ENCODE results near the gene TTI1. TPM values are rescaled to one million over a fixed set of nuclear protein-coding genes. Genes with fewer than 3 reads are reported as not detected.

TTI1 gene
- total and polyA plus RNA-seq, 9 of the 15 experiments (the other 6 are each of a cell fraction or from before 2014, with no cell fraction given), result 9.8 to 55.1 (median 39.4) TPM

DNA sequence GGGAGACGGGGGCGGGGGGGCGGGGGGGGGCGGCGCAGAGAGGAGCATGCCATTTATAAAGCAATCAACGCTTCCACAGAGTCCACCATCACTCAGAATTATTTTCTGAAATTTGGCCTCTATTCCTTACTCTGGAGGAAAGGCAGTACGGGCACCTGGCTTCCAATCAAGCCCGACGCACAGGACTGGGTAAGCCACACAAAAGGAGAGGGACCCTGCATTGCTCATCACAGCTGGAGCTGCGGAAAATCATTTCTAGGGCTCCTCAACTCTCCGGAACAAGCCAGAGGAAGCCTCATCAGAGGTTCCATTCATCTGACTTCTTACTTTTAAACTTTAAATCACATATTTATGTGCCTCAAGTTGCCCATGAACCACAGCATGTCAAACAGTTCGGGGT lies 55.9 kb downstream of the TTI1 start:
- DNase-seq (ENCODE audit: extremely low read depth in 1 of 4, low spot score in 3 of 4), result no peak
- H4K20me1 ChIP-seq (replicated peaks; ENCODE audit: control insufficient read depth, insufficient read depth, low read length), result 0 out of 2 replicates have a peak, but pooled peaks cover 3% of the 10 kb centered on the region
- peaks cover 1% of the 10 kb centered on the region; the same call in 1 of the 3 replicates for H3K36me3 ChIP-seq (ENCODE audit: control insufficient read depth, insufficient read depth, low read length)
- ChIA-PET POLR2A (no interaction called here), CTCF (ENCODE audit: low intra/inter-chr PET ratio) (no interaction called here)
- WGBS (ENCODE audit: insufficient coverage, low coverage, missing lambda C conversion rate), result 71% methylated on average over 6 of the region's 12 CpGs
- FAIRE-seq, result no peak
- in situ Hi-C loops (cut with MboI), result no loop called here
- H3K4me1 ChIP-seq (replicated peaks in 1 of 2; ENCODE audit: control insufficient read depth in 2 of 2, insufficient read depth in 2 of 2, low read length in 2 of 2), result peaks cover 6 to 8% of the 10 kb centered on the region in 2 experiments; a peak in 3 of 5 replicates
- no peaks in the 10 kb centered on the region for H3K9me3 ChIP-seq (replicated peaks; ENCODE audit: control insufficient read depth, insufficient read depth, low read depth, low read length)
- ATAC-seq, result no peak
- BruUV-seq (replicated peaks), result no TSS peak
- intact Hi-C loops (cut with micrococcal nuclease), result no loop called here
- no peaks in the 10 kb centered on the region for H3K9me1 ChIP-seq (ENCODE audit: control insufficient read depth, insufficient read depth, low read length)
- no peak overlapping the region for H3K27ac ChIP-seq (ENCODE audit: extremely low read depth, low read depth, low read length)
- TF ChIP-seq ZNF586 (CRISPR knock-in tag; conservative IDR thresholded peaks at IDR 0.05) (no peak), FOXM1 (IDR thresholded peaks at IDR 0.05; ENCODE audit: low read depth) (no peak), FOXM1 (CRISPR knock-in tag; IDR thresholded peaks at IDR 0.05; ENCODE audit: low read depth) (no peak), GTF2A2 (tag; IDR thresholded peaks at IDR 0.05) (no peak), ZNF253 (CRISPR knock-in tag; conservative IDR thresholded peaks at IDR 0.05) (no peak), GTF2F1 (IDR thresholded peaks at IDR 0.05; ENCODE audit: low read depth, low read length) (no peak), ARNT (IDR thresholded peaks at IDR 0.05) (no peak), NR4A1 (CRISPR knock-in tag; IDR thresholded peaks at IDR 0.05) (no peak), NR4A1 (tag; IDR thresholded peaks at IDR 0.05) (no peak), POLR3A (IDR thresholded peaks at IDR 0.05; ENCODE audit: borderline replicate concordance, extremely low read depth, insufficient read depth, insufficient read length) (no peak), ZNF57 (CRISPR knock-in tag; IDR thresholded peaks at IDR 0.05) (no peak), ZNF717 (CRISPR knock-in tag; IDR thresholded peaks at IDR 0.05) (no peak), SNIP1 (IDR thresholded peaks at IDR 0.05; ENCODE audit: low read depth) (no peak), MCM3 (IDR thresholded peaks at IDR 0.05) (no peak), NCOA1 (IDR thresholded peaks at IDR 0.05; ENCODE audit: low read depth) (no peak), ZFP36 (IDR thresholded peaks at IDR 0.05; ENCODE audit: low read depth, low read length, partially characterized antibody) (no peak), PTTG1 (tag; IDR thresholded peaks at IDR 0.05; ENCODE audit: low read depth) (no peak), MAFG (tag; conservative IDR thresholded peaks at IDR 0.05) (no peak), TCF7 (IDR thresholded peaks at IDR 0.05; ENCODE audit: borderline replicate concordance) (no peak), TBL1XR1 (IDR thresholded peaks at IDR 0.05; ENCODE audit: low read length in 2 of 2) (no peak), IRF2 (CRISPR knock-in tag; IDR thresholded peaks at IDR 0.05) (no peak), RCOR1 (IDR thresholded peaks at IDR 0.05; ENCODE audit: borderline replicate concordance in 1 of 2, low read depth in 2 of 2, low read length in 2 of 2) (no peak)
- no peak overlapping the region for H3K4me2 ChIP-seq (ENCODE audit: insufficient read depth, low read length)
- H3K27me3 ChIP-seq (ENCODE audit: control insufficient read depth in 2 of 2, insufficient read depth in 2 of 2, low read length in 2 of 2), result no peaks in the 10 kb centered on the region
- no peak overlapping the region for H3K4me3 ChIP-seq
- H3K9ac ChIP-seq (ENCODE audit: insufficient read depth in 1 of 2, low read depth in 2 of 2, low read length in 2 of 2), result no peak overlapping the region
- no peak overlapping the region for H2AFZ ChIP-seq (ENCODE audit: low read depth, low read length)
- no peaks in the 10 kb centered on the region for H3K79me2 ChIP-seq (ENCODE audit: control insufficient read depth, insufficient read depth, low read length)
